ENCODE data around the gene UNC119.

UNC119 gene

DNA sequence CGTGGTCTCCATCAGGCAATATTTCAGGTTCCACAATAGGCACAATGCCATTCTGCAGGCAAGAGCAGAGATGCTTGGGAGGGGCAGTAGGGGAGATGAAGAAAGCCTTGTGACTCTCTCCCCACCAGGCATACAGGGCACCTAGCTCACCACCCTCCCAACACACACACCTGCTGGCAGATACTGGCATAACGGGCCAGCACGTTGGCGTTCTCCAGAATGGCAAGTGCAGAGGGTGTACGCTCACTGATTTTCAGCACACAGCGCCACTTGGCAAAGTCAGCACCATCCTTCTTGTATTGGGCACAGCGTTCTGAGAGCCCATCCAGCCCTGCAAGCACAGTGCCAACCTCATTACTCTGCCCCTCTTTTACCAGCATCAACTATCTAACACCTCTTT is 22.1 kb upstream of the UNC119 start:
- Histone ChIP-seq H3K4me2 (ENCODE audit: low read depth, low read length, poor library complexity, severe bottlenecking) (no peak overlapping the region), H3K9me3 (ENCODE audit: insufficient read depth, low read depth, low read length) (no peaks in the 10 kb centered on the region), H3K36me3 (ENCODE audit: insufficient read depth, low read length) (peaks cover 27% of the 10 kb centered on the region; the same call in 1 of the 2 replicates), H3K79me2 (ENCODE audit: insufficient read depth, low read length) (peaks cover 17% of the 10 kb centered on the region), H3K27me3 (ENCODE audit: insufficient read depth, low read length, poor library complexity, severe bottlenecking) (no peaks in the 10 kb centered on the region), H3K9me2 (replicated peaks; ENCODE audit: low read depth, low read length) (no peaks in the 10 kb centered on the region), H3K4me1 (ENCODE audit: insufficient read depth, low read length, poor library complexity, severe bottlenecking) (peaks cover 24% of the 10 kb centered on the region), H2AFZ (ENCODE audit: low read length) (no peak overlapping the region), H4K20me1 (ENCODE audit: insufficient read depth, low read length, poor library complexity, severe bottlenecking) (peaks cover 8% of the 10 kb centered on the region), H3K4me3 (ENCODE audit: low read length, poor library complexity, severe bottlenecking) (no peak overlapping the region), H3K9ac (ENCODE audit: low read depth, low read length, poor library complexity, severe bottlenecking) (no peak overlapping the region), H3F3A (ENCODE audit: low read depth) (no peaks in the 10 kb centered on the region)
- TF ChIP-seq CTCF (conservative IDR thresholded peaks at IDR 0.05; ENCODE audit: low read length) (no peak; the same call in 1 of the 2 replicates), EZH2phosphoT487 (IDR thresholded peaks at IDR 0.05; ENCODE audit: borderline replicate concordance) (no peak)

DNA sequence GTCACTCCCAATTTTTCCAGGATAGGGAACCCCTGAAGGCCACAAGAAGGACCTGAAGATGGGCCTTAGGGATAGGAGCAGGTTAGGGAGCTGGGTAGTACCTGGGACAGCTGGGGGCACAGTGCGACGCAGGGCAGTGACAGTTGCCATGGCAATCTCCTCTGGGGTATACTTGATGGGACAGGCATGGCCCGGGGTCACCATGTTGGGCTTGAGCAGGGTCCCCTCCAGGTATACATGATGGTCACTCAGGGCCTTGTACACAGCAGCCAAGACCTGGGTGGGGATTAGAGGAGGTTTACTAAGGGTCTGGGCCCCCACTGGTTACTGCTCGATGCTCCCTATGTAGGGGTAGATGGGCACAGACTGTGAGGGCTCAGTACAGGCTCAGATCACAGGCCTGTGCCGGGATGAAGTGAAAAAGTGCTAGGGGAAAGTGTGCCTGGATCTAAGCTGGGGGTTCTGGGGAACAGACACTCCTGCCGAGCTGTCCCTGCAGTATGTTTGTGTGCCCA is 21.6 kb upstream of the UNC119 start:
- Histone ChIP-seq H3K4me2 (ENCODE audit: low read depth, low read length, poor library complexity, severe bottlenecking) (no peak overlapping the region), H3K79me2 (ENCODE audit: insufficient read depth, low read length) (peaks cover 23% of the 10 kb centered on the region), H2AFZ (ENCODE audit: low read length) (no peak overlapping the region), H3K4me1 (ENCODE audit: insufficient read depth, low read length, poor library complexity, severe bottlenecking) (peaks cover 26% of the 10 kb centered on the region), H3K9ac (ENCODE audit: low read depth, low read length, poor library complexity, severe bottlenecking) (no peak overlapping the region), H3K4me3 (ENCODE audit: low read length, poor library complexity, severe bottlenecking) (no peak overlapping the region), H3K9me3 (ENCODE audit: insufficient read depth, low read depth, low read length) (no peaks in the 10 kb centered on the region), H3K27me3 (ENCODE audit: insufficient read depth, low read length, poor library complexity, severe bottlenecking) (no peaks in the 10 kb centered on the region), H4K20me1 (ENCODE audit: insufficient read depth, low read length, poor library complexity, severe bottlenecking) (peaks cover 11% of the 10 kb centered on the region), H3K9me2 (replicated peaks; ENCODE audit: low read depth, low read length) (no peaks in the 10 kb centered on the region), H3K36me3 (ENCODE audit: insufficient read depth, low read length) (peaks cover 22% of the 10 kb centered on the region; the same call in 1 of the 2 replicates), H3F3A (ENCODE audit: low read depth) (no peaks in the 10 kb centered on the region)
- no peak for TF ChIP-seq EZH2phosphoT487 (IDR thresholded peaks at IDR 0.05; ENCODE audit: borderline replicate concordance)
- TF ChIP-seq CTCF (conservative IDR thresholded peaks at IDR 0.05; ENCODE audit: low read length) = no peak

DNA sequence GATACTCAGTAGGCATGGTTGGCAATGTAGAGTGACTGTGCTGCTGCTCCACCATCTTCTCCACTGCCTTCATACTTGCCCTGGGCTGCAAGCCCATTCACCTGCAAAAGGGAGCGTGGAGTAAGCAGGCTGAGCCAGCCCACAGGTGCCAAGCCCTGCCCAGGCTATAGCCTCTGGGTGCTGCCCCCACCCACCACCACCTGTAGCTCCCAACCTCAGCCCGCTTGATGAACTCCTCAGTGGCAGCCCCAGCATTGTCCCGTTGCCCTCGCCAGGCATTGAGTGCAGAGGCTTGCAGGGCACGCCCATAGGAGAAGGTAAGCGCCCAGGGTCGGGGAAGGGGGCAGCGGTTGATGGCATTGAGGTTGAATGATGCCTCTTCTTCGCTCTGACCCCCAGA is 21.1 kb upstream of the UNC119 start:
- Histone ChIP-seq H2AFZ (ENCODE audit: low read length) (no peak overlapping the region), H3K36me3 (ENCODE audit: insufficient read depth, low read length) (peaks cover 17% of the 10 kb centered on the region; the same call in 1 of the 2 replicates), H3K4me3 (ENCODE audit: low read length, poor library complexity, severe bottlenecking) (no peak overlapping the region), H3K4me2 (ENCODE audit: low read depth, low read length, poor library complexity, severe bottlenecking) (no peak overlapping the region), H3F3A (ENCODE audit: low read depth) (no peaks in the 10 kb centered on the region), H4K20me1 (ENCODE audit: insufficient read depth, low read length, poor library complexity, severe bottlenecking) (peaks cover 11% of the 10 kb centered on the region), H3K9ac (ENCODE audit: low read depth, low read length, poor library complexity, severe bottlenecking) (no peak overlapping the region), H3K9me2 (replicated peaks; ENCODE audit: low read depth, low read length) (no peaks in the 10 kb centered on the region), H3K27me3 (ENCODE audit: insufficient read depth, low read length, poor library complexity, severe bottlenecking) (no peaks in the 10 kb centered on the region), H3K4me1 (ENCODE audit: insufficient read depth, low read length, poor library complexity, severe bottlenecking) (peaks cover 27% of the 10 kb centered on the region), H3K9me3 (ENCODE audit: insufficient read depth, low read depth, low read length) (no peaks in the 10 kb centered on the region), H3K79me2 (ENCODE audit: insufficient read depth, low read length) (peaks cover 27% of the 10 kb centered on the region)
- no peak for TF ChIP-seq EZH2phosphoT487 (IDR thresholded peaks at IDR 0.05; ENCODE audit: borderline replicate concordance)
- no peak for TF ChIP-seq CTCF (conservative IDR thresholded peaks at IDR 0.05; ENCODE audit: low read length)
